Stimulated activated CD4-positive, alpha-beta T cell treated with anti-CD3 and anti-CD28 coated beads, TNF-alpha, amount 100 ng/mL, for 1 hour (primary cell): ENCODE data around the gene PIH1D1.

Experiments
- DNase-seq, 3 donors: peaks; one replicate each; pipeline ENCODE4 v3.0.0-alpha.2; 2020; ENCODE audit warnings: low read depth in 3 of 3, low spot score in 1 of 3

Gene PIH1D1

GRCh38 chr19:49421039-49421877, 30.4 kb downstream of the PIH1D1 start:
- DNase-seq: no peak

GRCh38 chr19:49420227-49420626, 31.4 kb downstream of the PIH1D1 start:
- DNase-seq: no peak

GRCh38 chr19:49419173-49419572, 32.4 kb downstream of the PIH1D1 start:
- no peak for DNase-seq

- DNase-seq: no peak
Measured at GRCh38 chr19:49418511-49418910, 33.1 kb downstream of the PIH1D1 start.

GRCh38 chr19:49417088-49417487, 34.5 kb downstream of the PIH1D1 start:
- no peak for DNase-seq

- DNase-seq: no peak
Measured at GRCh38 chr19:49415810-49416200, 35.8 kb downstream of the PIH1D1 start.

- no peak for DNase-seq
Measured at GRCh38 chr19:49415102-49415809, 36.4 kb downstream of the PIH1D1 start.

GRCh38 chr19:49414256-49414655, 37.4 kb downstream of the PIH1D1 start:
- no peak for DNase-seq

GRCh38 chr19:49413348-49413747, 38.3 kb downstream of the PIH1D1 start:
- DNase-seq: no peak

GRCh38 chr19:49411681-49412326, 39.8 kb downstream of the PIH1D1 start:
- DNase-seq: no peak

GRCh38 chr19:49409441-49410029, 42.1 kb downstream of the PIH1D1 start:
- DNase-seq: no peak

- no peak for DNase-seq
Measured at GRCh38 chr19:49408816-49409440, 42.7 kb downstream of the PIH1D1 start.

- DNase-seq: no peak
Measured at GRCh38 chr19:49407482-49408015, 44.1 kb downstream of the PIH1D1 start.

GRCh38 chr19:49407079-49407478, 44.5 kb downstream of the PIH1D1 start:
- no peak for DNase-seq

GRCh38 chr19:49403404-49404187, 48.0 kb downstream of the PIH1D1 start:
- no peak for DNase-seq

- DNase-seq: no peak
Measured at GRCh38 chr19:49400029-49400428, 51.6 kb downstream of the PIH1D1 start.

- no peak for DNase-seq
Measured at GRCh38 chr19:49398931-49399330, 52.7 kb downstream of the PIH1D1 start.

- no peak for DNase-seq
Measured at GRCh38 chr19:49398001-49398615, 53.5 kb downstream of the PIH1D1 start.

- DNase-seq: no peak
Measured at GRCh38 chr19:49396738-49397505, 54.7 kb downstream of the PIH1D1 start.
